Gastroesophageal sphincter (tissue), 4 donors: ENCODE results near the gene TREML2. TPM values are rescaled to one million over a fixed set of nuclear protein-coding genes. Genes with fewer than 3 reads are reported as not detected.

Experiments
- ATAC-seq: fragments of 150-250 bp; one replicate; pipeline ENCODE4 v1.9.1; 2016; ENCODE audit warnings: mild to moderate bottlenecking, moderate library complexity
- H3K27ac ChIP-seq, 4 donors: fragments of 200-600 bp; sonication (generic) in 3 of 4; 1 replicate in 3 of 4; 2 replicates in 1 of 4; pipeline ENCODE4 v1.5.1; 2016 to 2019
- H3K27me3 ChIP-seq: fragments of 200-600 bp; sonication (generic); one replicate; pipeline ENCODE4 v1.5.1; 2019
- H3K36me3 ChIP-seq, 2 donors: fragments of 200-600 bp; sonication (generic); one replicate each; pipeline ENCODE4 v1.5.1; 2019; ENCODE audit warnings: control low read depth in 1 of 2
- H3K4me1 ChIP-seq, 3 donors: fragments of 200-600 bp; sonication (generic); 1 replicate in 2 of 3; 2 replicates in 1 of 3; pipeline ENCODE4 v1.5.1; 2016 to 2019; ENCODE audit warnings: control low read depth in 2 of 3
- H3K4me3 ChIP-seq, 2 donors: fragments of 200-600 bp; sonication (generic); one replicate each; pipeline ENCODE4 v1.5.1; 2019; ENCODE audit warnings: mild to moderate bottlenecking in 1 of 2, moderate library complexity in 1 of 2
- H3K9me3 ChIP-seq, 3 donors: fragments of 200-600 bp; sonication (generic); one replicate each; pipeline ENCODE4 v1.5.1; 2017 to 2019; ENCODE audit warnings: control low read depth in 2 of 3
- CTCF ChIP-seq, 4 experiments: fragments of 200-600 bp in 2 of 4; fragments of 450-650 bp in 2 of 4; sonication (generic) in 1 of 4; IDR thresholded peaks; one replicate each; pipeline ENCODE4 v1.5.1; 2017 to 2019; ENCODE audit warnings: antibody characterized with exemption in 4 of 4, mild to moderate bottlenecking in 2 of 4, moderate library complexity in 2 of 4
- EP300 ChIP-seq: sonication (generic); formaldehyde crosslinking; IDR thresholded peaks from one replicate; pipeline ENCODE4 v1.6.1; 2017; ENCODE audit warnings: antibody characterized with exemption, mild to moderate bottlenecking
- POLR2A ChIP-seq, 2 donors: fragments of 450-650 bp; IDR thresholded peaks; one replicate each; pipeline ENCODE4 v1.6.1; 2017; ENCODE audit warnings: antibody characterized with exemption in 2 of 2, mild to moderate bottlenecking in 2 of 2, moderate library complexity in 1 of 2
- POLR2AphosphoS5 ChIP-seq: sonication (generic); formaldehyde crosslinking; IDR thresholded peaks from one replicate; pipeline ENCODE4 v1.6.1; 2017; ENCODE audit warnings: antibody characterized with exemption
- WGBS, 2 donors: methylation state at CpG; one replicate each; pipeline ENCODE4 v1.1.5; 2018; ENCODE audit warnings: low coverage in 1 of 2; 5-methylcytosine and 5-hydroxymethylcytosine counted together
- total RNA-seq, 4 donors: library from RNA; depleted of rRNA; stranded (reverse); fragments of >200 nt; gene quantifications; one replicate each; pipeline ENCODE4 v1.1.0, GENCODE V29; 2016

The TREML2 gene
- total RNA-seq, 4 donors from 2014 or later, result 0.27 TPM; not detected in 3

GRCh38 chr6:41161380-41161779 lies 39.6 kb downstream of the TREML2 start:
- H3K36me3 ChIP-seq, result no peaks in the 10 kb centered on the region
- 83% methylated on average over 1 of the region's 10 CpGs; no CpG with 5 or more reads in 1 of the 2 donors for WGBS, 2 donors
- H3K9me3 ChIP-seq, result no peaks in the 10 kb centered on the region
- ATAC-seq, result no peak
- no peak overlapping the region for H3K27ac ChIP-seq
- no peaks in the 10 kb centered on the region for H3K4me1 ChIP-seq
- no peak overlapping the region for H3K4me3 ChIP-seq
- TF ChIP-seq CTCF (IDR thresholded peaks at IDR 0.05) (no peak), POLR2A (IDR thresholded peaks at IDR 0.05) (no peak), POLR2AphosphoS5 (no peak), EP300 (no peak)
- H3K27me3 ChIP-seq, result peaks cover 33% of the 10 kb centered on the region

GRCh38 chr6:41160933-41161332 lies 40.0 kb downstream of the TREML2 start:
- H3K4me1 ChIP-seq, result no peaks in the 10 kb centered on the region
- H3K4me3 ChIP-seq, result no peak overlapping the region
- no peak overlapping the region for H3K27ac ChIP-seq
- 92% methylated on average over 2 of the region's 3 CpGs; no CpG with 5 or more reads in 1 of the 2 donors for WGBS, 2 donors
- no peaks in the 10 kb centered on the region for H3K36me3 ChIP-seq
- H3K9me3 ChIP-seq, result no peaks in the 10 kb centered on the region
- H3K27me3 ChIP-seq, result peaks cover 33% of the 10 kb centered on the region
- ATAC-seq, result no peak
- TF ChIP-seq EP300, result no peak
- no peak for TF ChIP-seq POLR2A (IDR thresholded peaks at IDR 0.05)
- TF ChIP-seq CTCF (IDR thresholded peaks at IDR 0.05), result no peak
- TF ChIP-seq POLR2AphosphoS5, result no peak

GRCh38 chr6:41159415-41160082 lies 41.4 kb downstream of the TREML2 start:
- H3K4me1 ChIP-seq, result no peaks in the 10 kb centered on the region
- no peaks in the 10 kb centered on the region for H3K9me3 ChIP-seq
- TF ChIP-seq CTCF (IDR thresholded peaks at IDR 0.05) (no peak), POLR2AphosphoS5 (no peak), POLR2A (IDR thresholded peaks at IDR 0.05) (no peak), EP300 (no peak)
- no peak overlapping the region for H3K27ac ChIP-seq
- H3K27me3 ChIP-seq, result peaks cover 33% of the 10 kb centered on the region
- H3K36me3 ChIP-seq, result no peaks in the 10 kb centered on the region
- ATAC-seq, result no peak
- no peak overlapping the region for H3K4me3 ChIP-seq
- 17 to 28% methylated on average over 3 to 5 of the region's 12 CpGs for WGBS, 2 donors

GRCh38 chr6:41157323-41157722 lies 43.6 kb downstream of the TREML2 start:
- ATAC-seq, result no peak
- Histone ChIP-seq H3K9me3 (no peaks in the 10 kb centered on the region), H3K4me1 (no peaks in the 10 kb centered on the region), H3K36me3 (no peaks in the 10 kb centered on the region), H3K27me3 (peaks cover 42% of the 10 kb centered on the region), H3K4me3 (no peak overlapping the region), H3K27ac (no peak overlapping the region)
- TF ChIP-seq EP300 (no peak), CTCF (IDR thresholded peaks at IDR 0.05) (no peak), POLR2AphosphoS5 (no peak), POLR2A (IDR thresholded peaks at IDR 0.05) (no peak)
- WGBS, 2 donors, result 80% methylated on average over 5 of the region's 5 CpGs; no CpG with 5 or more reads in 1 of the 2 donors

- Histone ChIP-seq H3K9me3 (no peaks in the 10 kb centered on the region), H3K27me3 (peaks cover 36% of the 10 kb centered on the region), H3K4me3 (no peak overlapping the region), H3K4me1 (no peaks in the 10 kb centered on the region), H3K36me3 (no peaks in the 10 kb centered on the region), H3K27ac (no peak overlapping the region)
- TF ChIP-seq EP300 (no peak), CTCF (IDR thresholded peaks at IDR 0.05) (no peak)
- 100% methylated on average over 1 of the region's 6 CpGs; no CpG with 5 or more reads in 1 of the 2 donors for WGBS, 2 donors
- ATAC-seq, result no peak
Observed at GRCh38 chr6:41156771-41157170, 44.2 kb downstream of the TREML2 start.
